Ovary (tissue), 3 donors: Measurements from ENCODE around the gene KCNMA1.

Source experiments
- EP300 ChIP-seq: sonication (generic); formaldehyde crosslinking; IDR thresholded peaks from one replicate; pipeline ENCODE4 v1.6.1; 2017; ENCODE audit warnings: antibody characterized with exemption
- POLR2A ChIP-seq: fragments of 450-650 bp; IDR thresholded peaks from one replicate; pipeline ENCODE4 v1.6.1; 2017; ENCODE audit warnings: antibody characterized with exemption, mild to moderate bottlenecking, moderate library complexity
- TF ChIP-seq, protein P1 (sequence below), 3 donors: fragments of 450-650 bp in 2 of 3; fragments of 200-600 bp in 1 of 3; IDR thresholded peaks; one replicate each; pipeline versions ENCODE4 v1.5.1 to v1.8.0; 2016 to 2022; ENCODE audit warnings: antibody characterized with exemption in 3 of 3, mild to moderate bottlenecking in 1 of 3
- donor health status: DM: no; HTN: no; CAD: no.

DNA sequence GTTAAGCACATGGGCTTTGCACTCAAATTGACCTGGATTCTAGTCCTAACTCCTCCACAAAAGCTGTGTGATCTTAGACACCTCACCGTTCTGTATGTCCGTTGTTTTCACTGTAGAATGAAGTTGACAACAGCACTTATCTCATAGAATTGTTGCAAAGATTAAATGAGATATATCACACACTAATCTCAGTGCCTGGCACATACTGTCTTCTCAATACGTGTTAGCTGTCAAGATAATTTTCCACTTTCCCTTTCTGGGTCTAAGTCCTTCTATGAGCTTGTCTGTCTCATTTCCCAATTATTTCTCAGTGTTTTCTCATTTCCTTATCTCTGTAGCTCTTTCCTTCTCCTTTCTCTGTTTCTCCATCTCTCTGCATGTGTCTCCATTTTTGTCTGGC, 296.6 kb downstream of the KCNMA1 start:
- TF ChIP-seq, protein P1, sequence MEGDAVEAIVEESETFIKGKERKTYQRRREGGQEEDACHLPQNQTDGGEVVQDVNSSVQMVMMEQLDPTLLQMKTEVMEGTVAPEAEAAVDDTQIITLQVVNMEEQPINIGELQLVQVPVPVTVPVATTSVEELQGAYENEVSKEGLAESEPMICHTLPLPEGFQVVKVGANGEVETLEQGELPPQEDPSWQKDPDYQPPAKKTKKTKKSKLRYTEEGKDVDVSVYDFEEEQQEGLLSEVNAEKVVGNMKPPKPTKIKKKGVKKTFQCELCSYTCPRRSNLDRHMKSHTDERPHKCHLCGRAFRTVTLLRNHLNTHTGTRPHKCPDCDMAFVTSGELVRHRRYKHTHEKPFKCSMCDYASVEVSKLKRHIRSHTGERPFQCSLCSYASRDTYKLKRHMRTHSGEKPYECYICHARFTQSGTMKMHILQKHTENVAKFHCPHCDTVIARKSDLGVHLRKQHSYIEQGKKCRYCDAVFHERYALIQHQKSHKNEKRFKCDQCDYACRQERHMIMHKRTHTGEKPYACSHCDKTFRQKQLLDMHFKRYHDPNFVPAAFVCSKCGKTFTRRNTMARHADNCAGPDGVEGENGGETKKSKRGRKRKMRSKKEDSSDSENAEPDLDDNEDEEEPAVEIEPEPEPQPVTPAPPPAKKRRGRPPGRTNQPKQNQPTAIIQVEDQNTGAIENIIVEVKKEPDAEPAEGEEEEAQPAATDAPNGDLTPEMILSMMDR (IDR thresholded peaks at IDR 0.05) = no peak
- no peak for TF ChIP-seq POLR2A
- TF ChIP-seq EP300 = no peak
